ENCODE results near the gene CASZ1. TPM values are rescaled to one million over a fixed set of nuclear protein-coding genes. Genes with fewer than 3 reads are reported as not detected.

The CASZ1 gene
- total RNA-seq, 1 experiment from 2014 or later: 15.2 TPM

- H3F3A ChIP-seq (ENCODE audit: insufficient read depth, low read depth): peaks cover 3% of the 10 kb centered on the region; the same call in 1 of the 2 replicates
- H3K4me3 ChIP-seq: no peak overlapping the region
- peaks cover 11% of the 10 kb centered on the region for H3K4me1 ChIP-seq (replicated peaks; ENCODE audit: insufficient read depth)
- H3K9me3 ChIP-seq (ENCODE audit: insufficient read depth, low read depth): no peaks in the 10 kb centered on the region
- CTCF ChIA-PET: no interaction called here
- intact Hi-C loops (cut with micrococcal nuclease; ENCODE audit: unreplicated experiment): no loop called here
- POLR2A ChIA-PET (ENCODE audit: unreplicated experiment): interaction anchor here (0.7 kb wide), 1 partner anchor 331 kb away, joined by 5 read pairs; the partner anchor contains the start of gene TARDBP
- H3K27me3 ChIP-seq (ENCODE audit: insufficient read depth, low read depth): no peaks in the 10 kb centered on the region
- no TSS peak for BruUV-seq (replicated peaks)
- no peak overlapping the region for H3K27ac ChIP-seq
- no peaks in the 10 kb centered on the region for H3K36me3 ChIP-seq (ENCODE audit: low read depth)
- H4K20me1 ChIP-seq (ENCODE audit: insufficient read depth): no peaks in the 10 kb centered on the region
- H2AFZ ChIP-seq: no peak overlapping the region
- no peaks in the 10 kb centered on the region for H3K9me2 ChIP-seq (ENCODE audit: insufficient read depth)
- DNase-seq: no peak
- no peaks in the 10 kb centered on the region for H3K79me2 ChIP-seq (ENCODE audit: low read depth)
- TF ChIP-seq CTCF (conservative IDR thresholded peaks at IDR 0.05): no peak
- TF ChIP-seq EZH2 (IDR thresholded peaks at IDR 0.05; ENCODE audit: low read depth): no peak
- H3K4me2 ChIP-seq: no peak overlapping the region
These were observed 114.9 kb downstream of the CASZ1 start for GRCh38 chr1:10681296-10682107.

- Histone ChIP-seq H3F3A (ENCODE audit: insufficient read depth, low read depth) (no peaks in the 10 kb centered on the region), H3K36me3 (ENCODE audit: low read depth) (no peaks in the 10 kb centered on the region), H3K4me3 (no peak overlapping the region), H3K9me2 (ENCODE audit: insufficient read depth) (no peaks in the 10 kb centered on the region), H2AFZ (no peak overlapping the region), H3K27me3 (ENCODE audit: insufficient read depth, low read depth) (no peaks in the 10 kb centered on the region), H4K20me1 (ENCODE audit: insufficient read depth) (no peaks in the 10 kb centered on the region), H3K9me3 (ENCODE audit: insufficient read depth, low read depth) (no peaks in the 10 kb centered on the region), H3K4me2 (no peak overlapping the region), H3K27ac (no peak overlapping the region), H3K4me1 (replicated peaks; ENCODE audit: insufficient read depth) (peaks cover under 1% of the 10 kb centered on the region; the same call in 1 of the 2 replicates), H3K79me2 (ENCODE audit: low read depth) (no peaks in the 10 kb centered on the region)
- intact Hi-C loops (cut with micrococcal nuclease; ENCODE audit: unreplicated experiment): no loop called here
- peak in 1 of 2 experiments; percentile 43 for DNase-seq
- TF ChIP-seq CTCF (conservative IDR thresholded peaks at IDR 0.05) (no peak), EZH2 (IDR thresholded peaks at IDR 0.05; ENCODE audit: low read depth) (no peak)
- CTCF ChIA-PET: interaction anchor here (0.6 kb wide), 1 partner anchor 142 kb away, joined by 3 read pairs; no protein-coding TSS in a partner anchor
- POLR2A ChIA-PET (ENCODE audit: unreplicated experiment): no interaction called here
- BruUV-seq (replicated peaks): no TSS peak
These were observed 116.0 kb downstream of the CASZ1 start for GRCh38 chr1:10680487-10680886.

GRCh38 chr1:10679496-10680220 lies 116.8 kb downstream of the CASZ1 start:
- no peaks in the 10 kb centered on the region for H3F3A ChIP-seq (ENCODE audit: insufficient read depth, low read depth)

More at GRCh38 chr1:10679496-10680220, 116.8 kb downstream of the CASZ1 start:
- Histone ChIP-seq H3K9me2 (ENCODE audit: insufficient read depth) (no peaks in the 10 kb centered on the region), H3K36me3 (ENCODE audit: low read depth) (no peaks in the 10 kb centered on the region), H4K20me1 (ENCODE audit: insufficient read depth) (no peaks in the 10 kb centered on the region), H3K9me3 (ENCODE audit: insufficient read depth, low read depth) (no peaks in the 10 kb centered on the region), H3K4me2 (no peak overlapping the region), H3K27me3 (ENCODE audit: insufficient read depth, low read depth) (no peaks in the 10 kb centered on the region), H3K79me2 (ENCODE audit: low read depth) (no peaks in the 10 kb centered on the region), H3K4me1 (replicated peaks; ENCODE audit: insufficient read depth) (no peaks in the 10 kb centered on the region), H2AFZ (no peak overlapping the region), H3K27ac (no peak overlapping the region), H3K4me3 (no peak overlapping the region)
- peak in 1 of 2 experiments; percentile 49 for DNase-seq
- TF ChIP-seq EZH2 (IDR thresholded peaks at IDR 0.05; ENCODE audit: low read depth) (no peak), CTCF (conservative IDR thresholded peaks at IDR 0.05) (no peak)
- intact Hi-C loops (cut with micrococcal nuclease; ENCODE audit: unreplicated experiment): loop anchor here (1.0 kb wide), 1 partner anchor 117 kb away; the partner anchor contains the start of gene CASZ1
- BruUV-seq (replicated peaks): no TSS peak
- POLR2A ChIA-PET (ENCODE audit: unreplicated experiment): no interaction called here
- CTCF ChIA-PET: interaction anchor here (0.6 kb wide), 2 partner anchors 141 to 217 kb away, joined by 3 read pairs; no protein-coding TSS in a partner anchor

All from PC-9 (cell line).